Stimulated activated CD4-positive, alpha-beta T cell treated with anti-CD3 and anti-CD28 coated beads, Interleukin-2, amount 100 ng/mL, for 24 hours (primary cell): Measurements from ENCODE around the gene CLRN3.

Experiments used
- DNase-seq, 2 donors: peaks; one replicate each; pipeline ENCODE4 v3.0.0-alpha.2; 2020

CLRN3 gene

GRCh38 chr10:127836176-127836575, 56.6 kb downstream of the CLRN3 start:
- DNase-seq, result no peak

GRCh38 chr10:127834791-127835190, 58.0 kb downstream of the CLRN3 start:
- DNase-seq, result no peak

GRCh38 chr10:127834221-127834620, 58.5 kb downstream of the CLRN3 start:
- no peak for DNase-seq

GRCh38 chr10:127833804-127834203, 58.9 kb downstream of the CLRN3 start:
- no peak for DNase-seq

- DNase-seq, result no peak
Measured at GRCh38 chr10:127832501-127832900, 60.2 kb downstream of the CLRN3 start.

- no peak for DNase-seq
Measured at GRCh38 chr10:127830414-127830813, 62.3 kb downstream of the CLRN3 start.
